ENCODE measurements around the gene ZNF408.

The ZNF408 gene

DNA sequence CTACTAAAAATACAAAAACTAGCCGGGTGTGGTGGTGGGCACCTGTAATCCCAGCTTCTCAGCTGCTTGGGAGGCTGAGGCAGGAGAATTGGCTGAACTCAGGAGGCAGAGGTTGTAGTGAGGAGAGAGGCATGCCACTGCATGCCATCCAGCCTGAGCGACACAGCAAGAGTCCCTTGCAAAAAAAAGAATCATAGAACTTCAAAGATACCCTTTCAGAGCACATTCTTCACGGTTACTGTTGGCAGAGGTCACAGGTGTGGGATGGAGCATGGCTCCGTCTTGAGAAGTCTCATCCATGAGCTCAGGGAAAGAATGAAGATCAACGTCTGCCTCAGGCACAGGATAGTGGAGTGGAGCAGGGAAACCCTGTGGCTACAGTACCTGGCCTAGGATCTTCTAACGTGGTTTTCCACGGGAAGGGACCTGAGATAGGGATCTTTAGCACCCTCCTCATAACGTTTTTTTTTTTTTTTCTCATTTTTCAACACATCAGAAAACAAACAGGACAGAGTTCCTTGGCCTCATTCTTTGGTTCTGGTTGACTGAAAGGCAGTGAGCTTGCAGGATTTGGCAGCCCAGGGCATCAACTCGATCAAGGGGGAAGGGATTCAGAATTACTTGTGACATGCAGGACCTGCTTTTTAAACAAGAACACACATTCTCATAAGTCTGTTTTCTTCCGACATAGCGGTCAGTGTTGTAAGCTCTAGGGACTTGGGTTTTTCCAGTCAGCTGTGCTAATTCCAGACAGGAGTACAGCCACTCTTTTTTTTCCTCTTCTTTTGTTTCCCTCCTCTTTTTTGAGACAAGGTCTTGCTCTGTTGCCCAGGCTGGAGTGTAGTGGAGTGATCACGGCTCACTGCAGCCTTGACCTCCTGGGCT is 41.0 kb downstream of the ZNF408 start:
- in situ Hi-C loops (cut with HindIII; ENCODE audit: low pct_ligation_motif_present, low pct_unique_long_range_greater_than_20kb, low sequenced_read_pairs): no loop called here
- DNase-seq: no peak

DNA sequence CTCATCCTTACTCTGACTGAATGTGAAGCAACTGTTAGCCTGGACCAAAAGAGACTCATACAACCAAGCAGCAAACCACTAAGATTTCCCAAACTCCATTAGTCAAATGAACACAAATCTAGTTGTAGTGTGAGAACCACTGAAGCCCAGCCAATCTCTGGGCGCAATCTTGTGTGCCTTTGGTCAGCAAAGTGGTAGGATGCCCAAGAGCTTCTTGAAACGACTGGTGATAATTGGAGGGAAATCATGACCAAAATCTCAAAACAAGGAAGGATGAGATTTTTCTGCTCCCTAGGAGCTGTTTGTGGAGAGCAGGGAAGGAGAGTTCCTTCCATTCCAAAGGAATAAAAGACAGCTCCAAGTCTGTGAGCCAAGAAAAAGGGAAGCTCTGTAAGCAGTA is 42.2 kb downstream of the ZNF408 start:
- in situ Hi-C loops (cut with HindIII; ENCODE audit: low pct_ligation_motif_present, low pct_unique_long_range_greater_than_20kb, low sequenced_read_pairs): no loop called here
- DNase-seq: no peak

DNA sequence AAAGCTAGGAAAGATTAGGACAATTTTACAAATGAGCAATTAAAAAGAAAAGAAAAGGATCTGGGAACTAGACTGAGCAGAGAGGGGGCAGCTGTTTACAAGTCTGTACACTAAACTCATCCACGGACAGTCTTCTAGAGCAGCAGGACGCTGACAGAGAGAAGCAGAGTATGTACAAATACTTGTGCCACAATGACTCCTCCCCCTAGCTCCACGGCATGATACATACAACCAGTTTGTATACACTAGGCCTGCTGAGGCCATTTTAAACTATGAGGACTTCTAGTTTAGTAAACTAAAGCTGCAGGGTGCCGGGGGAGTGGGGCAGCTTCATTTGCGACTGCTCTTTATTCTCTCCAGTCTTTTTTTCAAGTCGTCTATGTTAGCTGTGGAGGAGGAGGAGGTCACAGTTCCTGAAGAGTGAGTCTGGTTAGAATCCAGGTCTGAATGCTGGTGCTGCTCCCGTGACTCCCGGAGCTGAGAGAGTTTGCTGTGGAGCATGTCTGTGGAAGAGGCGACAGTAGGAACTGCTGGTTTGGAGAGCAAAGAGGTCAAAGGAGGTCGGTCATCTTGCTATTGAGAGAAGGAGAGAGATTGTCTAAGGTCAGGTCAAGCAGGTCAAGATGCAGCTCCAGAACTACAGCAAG is 43.0 kb downstream of the ZNF408 start:
- DNase-seq: no peak
- in situ Hi-C loops (cut with HindIII; ENCODE audit: low pct_ligation_motif_present, low pct_unique_long_range_greater_than_20kb, low sequenced_read_pairs): no loop called here

DNA sequence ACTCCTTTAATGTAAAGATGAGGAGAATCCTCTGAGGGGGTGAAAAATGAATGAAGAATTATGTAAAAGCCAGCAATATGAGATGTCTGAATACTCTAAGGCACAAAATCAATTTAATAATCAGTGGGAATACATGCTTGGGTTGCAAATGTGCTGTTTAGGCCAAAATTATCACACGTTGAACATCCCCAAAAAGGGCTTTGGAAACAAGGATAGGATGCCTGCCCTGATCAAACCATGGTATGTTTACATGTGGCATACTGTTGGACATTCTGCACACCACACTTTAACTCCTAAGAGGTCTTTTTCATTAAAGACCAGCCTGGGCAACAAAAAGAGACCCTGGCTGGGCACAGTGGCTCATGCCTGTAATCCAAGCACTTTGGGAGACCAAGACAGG is 44.5 kb downstream of the ZNF408 start:
- no peak for DNase-seq
- in situ Hi-C loops (cut with HindIII; ENCODE audit: low pct_ligation_motif_present, low pct_unique_long_range_greater_than_20kb, low sequenced_read_pairs): no loop called here

DNA sequence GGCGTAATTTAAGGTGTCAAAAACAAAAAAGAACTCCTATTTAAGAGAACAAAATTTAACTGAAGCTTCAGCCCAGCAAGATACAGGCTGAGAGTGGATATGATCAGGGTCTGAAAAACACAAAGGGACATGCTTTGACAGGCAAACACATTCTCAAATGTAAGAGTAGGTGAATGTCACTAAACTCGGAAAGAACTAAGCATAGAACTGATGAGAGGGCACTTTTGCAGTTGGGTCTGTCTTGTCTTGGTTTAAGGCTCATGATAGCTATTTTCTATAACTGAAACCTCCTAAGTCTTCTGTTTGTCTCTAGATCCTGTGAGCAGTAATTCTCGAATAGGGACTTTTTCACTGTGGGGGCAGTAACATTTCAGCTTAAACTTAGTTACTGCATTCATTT is 45.2 kb downstream of the ZNF408 start:
- in situ Hi-C loops (cut with HindIII; ENCODE audit: low pct_ligation_motif_present, low pct_unique_long_range_greater_than_20kb, low sequenced_read_pairs): no loop called here
- no peak for DNase-seq

DNA sequence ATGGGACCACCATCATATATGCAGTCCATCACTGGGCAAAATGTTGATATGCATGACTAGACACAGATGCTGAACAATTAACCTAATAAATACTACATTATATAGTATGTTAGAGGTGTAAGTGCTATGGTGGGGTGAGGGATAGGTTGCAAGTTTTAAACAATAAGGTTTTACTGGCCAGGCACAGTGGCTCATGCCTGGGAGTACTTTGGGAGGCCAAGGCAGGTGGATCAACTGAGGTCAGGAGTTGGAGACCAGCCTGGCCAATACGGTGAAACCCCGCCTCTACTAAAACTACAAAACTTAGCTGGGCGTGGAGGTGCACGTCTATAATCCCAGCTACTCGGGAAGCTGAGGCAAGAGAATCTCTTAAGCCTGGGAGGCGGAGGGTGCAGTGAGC is 46.3 kb downstream of the ZNF408 start:
- in situ Hi-C loops (cut with HindIII; ENCODE audit: low pct_ligation_motif_present, low pct_unique_long_range_greater_than_20kb, low sequenced_read_pairs): no loop called here
- DNase-seq: no peak

Measured in ACHN (cell line).